T follicular helper cell (primary cell): Measurements from ENCODE around the gene UBIAD1.
"Not testable (repeated sequence)": the region's sequence is repeated elsewhere in the genome, so short reads cannot be mapped to it uniquely, and the experiment has no call there.

Experiments
- DNase-seq: peaks from one replicate; pipeline ENCODE4 v3.0.0-alpha.2; 2020; ENCODE audit warnings: low read depth

Gene UBIAD1

GRCh38 chr1:11279630-11280029 is 6.6 kb downstream of the UBIAD1 start:
- no peak for DNase-seq

- DNase-seq, result no peak
These were observed 7.8 kb downstream of the UBIAD1 start for GRCh38 chr1:11280719-11281376.

- no peak for DNase-seq
These were observed 8.7 kb downstream of the UBIAD1 start for GRCh38 chr1:11281518-11282331.

GRCh38 chr1:11283151-11283550 is 10.2 kb downstream of the UBIAD1 start:
- no peak for DNase-seq

GRCh38 chr1:11284784-11285183 is 11.8 kb downstream of the UBIAD1 start:
- no peak for DNase-seq

GRCh38 chr1:11285883-11286734 is 13.1 kb downstream of the UBIAD1 start:
- DNase-seq, result no peak

- DNase-seq, result no peak
These were observed 13.9 kb downstream of the UBIAD1 start for GRCh38 chr1:11286735-11287410.

- DNase-seq, result no peak
These were observed 16.1 kb downstream of the UBIAD1 start for GRCh38 chr1:11289064-11289463.

GRCh38 chr1:11291049-11291448 is 18.1 kb downstream of the UBIAD1 start:
- no peak for DNase-seq

- DNase-seq, result no peak
These were observed 20.9 kb downstream of the UBIAD1 start for GRCh38 chr1:11293856-11294255.

- no peak for DNase-seq
These were observed 22.0 kb downstream of the UBIAD1 start for GRCh38 chr1:11294951-11295350.

- DNase-seq, result no peak
These were observed 22.9 kb downstream of the UBIAD1 start for GRCh38 chr1:11295905-11296304.

GRCh38 chr1:11297774-11298173 is 24.8 kb downstream of the UBIAD1 start:
- not testable (repeated sequence) for DNase-seq

GRCh38 chr1:11298390-11299224 is 25.6 kb downstream of the UBIAD1 start:
- DNase-seq, result no peak

GRCh38 chr1:11299225-11299574 is 26.2 kb downstream of the UBIAD1 start:
- no peak for DNase-seq

GRCh38 chr1:11301601-11302000 is 28.6 kb downstream of the UBIAD1 start:
- no peak for DNase-seq

- no peak for DNase-seq
These were observed 29.4 kb downstream of the UBIAD1 start for GRCh38 chr1:11302366-11302765.

GRCh38 chr1:11305516-11305915 is 32.5 kb downstream of the UBIAD1 start:
- not testable (repeated sequence) for DNase-seq

GRCh38 chr1:11307852-11308251 is 34.9 kb downstream of the UBIAD1 start:
- no peak for DNase-seq

GRCh38 chr1:11308699-11309224 is 35.8 kb downstream of the UBIAD1 start:
- DNase-seq, result no peak

GRCh38 chr1:11309385-11309784 is 36.4 kb downstream of the UBIAD1 start:
- no peak for DNase-seq
